HepG2 (cell line): Measurements from ENCODE around the gene ABCC10. TPM values are rescaled to one million over a fixed set of nuclear protein-coding genes. Genes with fewer than 3 reads are reported as not detected.
"Not testable (repeated sequence)": the region's sequence is repeated elsewhere in the genome, so short reads cannot be mapped to it uniquely, and the experiment has no call there.

Experiments
- ATAC-seq: fragments of 200-7000 bp; cut with Tn5 transposase; 3 replicates; pipeline ENCODE4 v1.9.1; 2020; ENCODE audit warnings: mild to moderate bottlenecking, moderate library complexity
- BruUV-seq: library from RNA; stranded (reverse); fragments of 400-500 nt; replicated peaks from 2 replicates; lab custom pipeline; 2021; lab: Mats Ljungman, UMichigan
- CTCF ChIA-PET: fragments of 300-600 bp; formaldehyde crosslinking; extraction: SDS; loops from one replicate; lab custom pipeline; 2021; ENCODE audit warnings: low total read pairs, inconsistent platforms, low intra/inter-chr PET ratio; lab: Yijun Ruan, JAX
- POLR2A ChIA-PET: fragments of 350-600 bp; sonication (Branson Sonifier 250); formaldehyde crosslinking; loops from one replicate; lab custom pipeline; 2020; ENCODE audit warnings: antibody characterized with exemption, inconsistent platforms; lab: Yijun Ruan, JAX
- DNase-seq: peaks from one replicate; pipeline ENCODE4 v3.0.0-alpha.2; 2015; ENCODE audit warnings: low spot score
- FAIRE-seq: peaks from 3 replicates; lab custom pipeline; 2011; peaks lifted over from hg19 to GRCh38; lab: Jason Lieb, UNC
- H2AFZ ChIP-seq: one replicate; pipeline ENCODE4 v1.6.1; 2011; ENCODE audit warnings: low read length, inconsistent platforms
- H3K27ac ChIP-seq: fragments of 300-600 bp; 3 replicates; pipeline ENCODE4 v1.8.0; 2011; ENCODE audit warnings: mixed run types, mild to moderate bottlenecking, mixed read lengths, low read length, inconsistent platforms; ENCODE audit not compliant: insufficient read depth; ENCODE audit errors: extremely low read length
- H3K27me3 ChIP-seq, 2 experiments: fragments of 200-600 bp in 1 of 2; 2 replicates in 1 of 2; 3 replicates in 1 of 2; pipeline versions ENCODE4 v1.6.0 to v1.8.0; 2011; ENCODE audit warnings: low read length in 2 of 2, mild to moderate bottlenecking in 2 of 2, moderate library complexity in 2 of 2, inconsistent platforms in 1 of 2; ENCODE audit not compliant: insufficient read depth in 2 of 2, control insufficient read depth in 1 of 2
- H3K36me3 ChIP-seq, 2 experiments: fragments of 200-600 bp in 1 of 2; replicated peaks in 1 of 2; 2 replicates in 1 of 2; 3 replicates in 1 of 2; pipeline versions ENCODE4 v1.5.1 to v1.8.0; 2011; ENCODE audit warnings: low read length in 2 of 2, inconsistent platforms in 1 of 2; ENCODE audit not compliant: insufficient read depth in 2 of 2, control insufficient read depth in 1 of 2
- H3K4me1 ChIP-seq: 2 replicates; pipeline ENCODE4 v1.5.1; 2012; ENCODE audit warnings: low read length, inconsistent platforms; ENCODE audit not compliant: insufficient read depth
- H3K4me2 ChIP-seq: 2 replicates; pipeline ENCODE4 v1.6.0; 2011; ENCODE audit warnings: low read depth, low read length, inconsistent platforms
- H3K4me3 ChIP-seq, 3 experiments: fragments of 200-600 bp in 1 of 3; sonication (generic), shearing (Covaris generic) in 1 of 3; replicated peaks in 1 of 3; 2 replicates each; pipeline ENCODE4 v1.5.1; 2011 to 2016; ENCODE audit warnings: low read length in 3 of 3, inconsistent platforms in 2 of 3, low read depth in 2 of 3, mild to moderate bottlenecking in 2 of 3, control low read depth in 1 of 3, mixed read lengths in 1 of 3; ENCODE audit not compliant: insufficient read depth in 1 of 3
- H3K79me2 ChIP-seq: one replicate; pipeline ENCODE4 v1.6.1; 2011; ENCODE audit warnings: low read length, inconsistent platforms; ENCODE audit not compliant: insufficient read depth
- H3K9ac ChIP-seq: 2 replicates; pipeline ENCODE4 v1.6.0; 2011; ENCODE audit warnings: mild to moderate bottlenecking, low read depth, low read length, inconsistent platforms; ENCODE audit not compliant: insufficient read depth
- H3K9me3 ChIP-seq: 2 replicates; pipeline ENCODE4 v1.5.1; 2012; ENCODE audit warnings: mild to moderate bottlenecking, low read length
- H4K20me1 ChIP-seq: 2 replicates; pipeline ENCODE4 v1.6.0; 2011; ENCODE audit warnings: inconsistent platforms, mild to moderate bottlenecking, low read length, moderate library complexity; ENCODE audit not compliant: insufficient read depth
- HNRNPH1 ChIP-seq: fragments of 200-400 bp; formaldehyde crosslinking; optimal IDR thresholded peaks from 2 replicates; pipeline ENCODE3; 2017; ENCODE audit warnings: mild to moderate bottlenecking, low read depth, low read length
- NFRKB ChIP-seq: fragments of 450-650 bp; IDR thresholded peaks from 2 replicates; pipeline ENCODE4 v1.6.1; 2017
- ZNF460 ChIP-seq: sonication (generic); formaldehyde crosslinking; IDR thresholded peaks from 2 replicates; pipeline ENCODE4 v1.5.1; 2020; ENCODE audit warnings: missing genetic modification reagents, mild to moderate bottlenecking, borderline replicate concordance
- ZNF580 ChIP-seq: IDR thresholded peaks from 2 replicates; pipeline ENCODE4 v1.6.1; 2016; ENCODE audit warnings: low read depth, borderline replicate concordance
- ZNF772 ChIP-seq: sonication (generic); formaldehyde crosslinking; IDR thresholded peaks from 2 replicates; pipeline ENCODE4 v1.5.0; 2020; ENCODE audit warnings: mild to moderate bottlenecking, missing genetic modification reagents
- ZNF788 ChIP-seq: sonication (generic); formaldehyde crosslinking; IDR thresholded peaks from 2 replicates; pipeline ENCODE4 v1.5.0; 2020; ENCODE audit warnings: mild to moderate bottlenecking, missing genetic modification reagents, borderline replicate concordance
- WGBS: methylation state at CpG from one replicate; pipeline ENCODE4 v1.1.6; 2017; ENCODE audit warnings: low lambda C conversion rate; 5-methylcytosine and 5-hydroxymethylcytosine counted together
- in situ Hi-C: cut with HindIII; loops from 2 replicates; pipeline ENCODE4 v1.10.0; 2017; ENCODE audit warnings: low pct_unique_long_range_greater_than_20kb; ENCODE audit not compliant: extremely low pct_ligation_motif_present
- intact Hi-C: fragments of 100-400 bp; cut with micrococcal nuclease; formaldehyde crosslinking; loops from one replicate; pipeline ENCODE4 v1.10.0; 2022; ENCODE audit not compliant: unreplicated experiment
- polyA plus RNA-seq, 8 experiments: library from polyadenylated mRNA; depleted of rRNA in 3 of 8; stranded (reverse) in 7 of 8; unstranded in 1 of 8; fragments of >200 nt; fragmentation: Illumina TruSeq in 4 of 8; extraction: Trizol in 4 of 8; gene quantifications; 2 replicates each; pipeline versions ENCODE4 v1.2.1 to v1.2.3, GENCODE V29; 2011 to 2016; ENCODE audit warnings: low read depth in 4 of 8, missing spikeins in 1 of 8, mixed read lengths in 1 of 8; ENCODE audit not compliant: insufficient read depth in 1 of 8
- total RNA-seq, 5 experiments: library from RNA; depleted of rRNA; stranded (reverse); fragments of >200 nt; fragmentation: Illumina TruSeq; extraction: Trizol; gene quantifications; 2 replicates each; pipeline ENCODE4 v1.2.3, GENCODE V29; 2016; ENCODE audit warnings: low read depth in 1 of 5
- TF ChIP-seq, protein P1 (sequence below): sonication (generic); formaldehyde crosslinking; IDR thresholded peaks from 2 replicates; pipeline ENCODE4 v1.5.0; 2020; ENCODE audit warnings: mild to moderate bottlenecking, missing genetic modification reagents, moderate library complexity
- TF ChIP-seq, protein P2 (sequence below): sonication (generic); formaldehyde crosslinking; IDR thresholded peaks from 2 replicates; pipeline ENCODE4 v1.5.1; 2020; ENCODE audit warnings: mild to moderate bottlenecking, missing genetic modification reagents, borderline replicate concordance

Gene ABCC10
- total and polyA plus RNA-seq, 2 of the 13 experiments (the other 11 are each of a cell fraction or from before 2014, with no cell fraction given) = 16.0 to 24.3 TPM

DNA sequence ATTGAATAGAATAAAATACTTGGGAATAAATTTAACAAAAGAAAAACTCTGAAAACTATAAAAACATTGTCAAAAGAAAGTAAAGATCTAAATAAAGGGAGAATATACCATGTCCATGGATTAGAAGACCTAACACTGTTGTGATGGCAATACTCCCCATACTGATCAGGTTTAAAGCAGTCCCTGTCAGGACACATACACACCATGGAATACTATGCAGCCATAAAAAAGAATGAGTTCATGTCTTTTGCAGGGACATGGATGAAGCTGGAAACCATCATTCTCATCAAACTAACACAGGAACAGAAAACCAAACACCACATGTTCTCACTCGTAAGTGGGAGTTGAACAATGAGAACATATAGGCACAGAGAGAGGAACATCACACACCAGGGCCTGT, 16.6 kb upstream of the ABCC10 start:
- H3K79me2 ChIP-seq, ATAC-seq, FAIRE-seq, in situ Hi-C loops, H3K27ac ChIP-seq, H3K9me3 ChIP-seq, DNase-seq, H4K20me1 ChIP-seq, H2AFZ ChIP-seq, intact Hi-C loops, H3K9ac ChIP-seq, H3K4me1 ChIP-seq, H3K36me3 ChIP-seq, CTCF ChIA-PET, BruUV-seq, POLR2A ChIA-PET, H3K4me3 ChIP-seq, H3K4me2 ChIP-seq: not testable (repeated sequence)
- 37% methylated on average over 1 of the region's 1 CpG for WGBS
- peaks cover 0 to 13% of the 10 kb centered on the region in 2 experiments; a peak in 3 of 5 replicates for H3K27me3 ChIP-seq

- Histone ChIP-seq H3K4me3 (no peak overlapping the region), H3K4me1 (no peaks in the 10 kb centered on the region), H3K4me2 (no peak overlapping the region), H2AFZ (no peak overlapping the region), H3K9me3 (no peaks in the 10 kb centered on the region), H3K36me3 (no peaks in the 10 kb centered on the region), H3K27ac (no peak overlapping the region), H3K79me2 (no peaks in the 10 kb centered on the region), H3K27me3 (peaks cover 0 to 13% of the 10 kb centered on the region in 2 experiments; a peak in 3 of 5 replicates), H3K9ac (no peak overlapping the region), H4K20me1 (no peaks in the 10 kb centered on the region)
- intact Hi-C loops (no loop called here), in situ Hi-C loops (no loop called here)
- TF ChIP-seq ZNF460 (CRISPR knock-in tag) (no peak), ZNF772 (CRISPR knock-in tag) (no peak), ZNF580 (CRISPR knock-in tag) (no peak), NFRKB (no peak), ZNF788 (CRISPR knock-in tag) (no peak), HNRNPH1 (no peak)
- TF ChIP-seq, protein P1, sequence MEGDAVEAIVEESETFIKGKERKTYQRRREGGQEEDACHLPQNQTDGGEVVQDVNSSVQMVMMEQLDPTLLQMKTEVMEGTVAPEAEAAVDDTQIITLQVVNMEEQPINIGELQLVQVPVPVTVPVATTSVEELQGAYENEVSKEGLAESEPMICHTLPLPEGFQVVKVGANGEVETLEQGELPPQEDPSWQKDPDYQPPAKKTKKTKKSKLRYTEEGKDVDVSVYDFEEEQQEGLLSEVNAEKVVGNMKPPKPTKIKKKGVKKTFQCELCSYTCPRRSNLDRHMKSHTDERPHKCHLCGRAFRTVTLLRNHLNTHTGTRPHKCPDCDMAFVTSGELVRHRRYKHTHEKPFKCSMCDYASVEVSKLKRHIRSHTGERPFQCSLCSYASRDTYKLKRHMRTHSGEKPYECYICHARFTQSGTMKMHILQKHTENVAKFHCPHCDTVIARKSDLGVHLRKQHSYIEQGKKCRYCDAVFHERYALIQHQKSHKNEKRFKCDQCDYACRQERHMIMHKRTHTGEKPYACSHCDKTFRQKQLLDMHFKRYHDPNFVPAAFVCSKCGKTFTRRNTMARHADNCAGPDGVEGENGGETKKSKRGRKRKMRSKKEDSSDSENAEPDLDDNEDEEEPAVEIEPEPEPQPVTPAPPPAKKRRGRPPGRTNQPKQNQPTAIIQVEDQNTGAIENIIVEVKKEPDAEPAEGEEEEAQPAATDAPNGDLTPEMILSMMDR (CRISPR knock-in tag) = no peak
- TF ChIP-seq, protein P2, sequence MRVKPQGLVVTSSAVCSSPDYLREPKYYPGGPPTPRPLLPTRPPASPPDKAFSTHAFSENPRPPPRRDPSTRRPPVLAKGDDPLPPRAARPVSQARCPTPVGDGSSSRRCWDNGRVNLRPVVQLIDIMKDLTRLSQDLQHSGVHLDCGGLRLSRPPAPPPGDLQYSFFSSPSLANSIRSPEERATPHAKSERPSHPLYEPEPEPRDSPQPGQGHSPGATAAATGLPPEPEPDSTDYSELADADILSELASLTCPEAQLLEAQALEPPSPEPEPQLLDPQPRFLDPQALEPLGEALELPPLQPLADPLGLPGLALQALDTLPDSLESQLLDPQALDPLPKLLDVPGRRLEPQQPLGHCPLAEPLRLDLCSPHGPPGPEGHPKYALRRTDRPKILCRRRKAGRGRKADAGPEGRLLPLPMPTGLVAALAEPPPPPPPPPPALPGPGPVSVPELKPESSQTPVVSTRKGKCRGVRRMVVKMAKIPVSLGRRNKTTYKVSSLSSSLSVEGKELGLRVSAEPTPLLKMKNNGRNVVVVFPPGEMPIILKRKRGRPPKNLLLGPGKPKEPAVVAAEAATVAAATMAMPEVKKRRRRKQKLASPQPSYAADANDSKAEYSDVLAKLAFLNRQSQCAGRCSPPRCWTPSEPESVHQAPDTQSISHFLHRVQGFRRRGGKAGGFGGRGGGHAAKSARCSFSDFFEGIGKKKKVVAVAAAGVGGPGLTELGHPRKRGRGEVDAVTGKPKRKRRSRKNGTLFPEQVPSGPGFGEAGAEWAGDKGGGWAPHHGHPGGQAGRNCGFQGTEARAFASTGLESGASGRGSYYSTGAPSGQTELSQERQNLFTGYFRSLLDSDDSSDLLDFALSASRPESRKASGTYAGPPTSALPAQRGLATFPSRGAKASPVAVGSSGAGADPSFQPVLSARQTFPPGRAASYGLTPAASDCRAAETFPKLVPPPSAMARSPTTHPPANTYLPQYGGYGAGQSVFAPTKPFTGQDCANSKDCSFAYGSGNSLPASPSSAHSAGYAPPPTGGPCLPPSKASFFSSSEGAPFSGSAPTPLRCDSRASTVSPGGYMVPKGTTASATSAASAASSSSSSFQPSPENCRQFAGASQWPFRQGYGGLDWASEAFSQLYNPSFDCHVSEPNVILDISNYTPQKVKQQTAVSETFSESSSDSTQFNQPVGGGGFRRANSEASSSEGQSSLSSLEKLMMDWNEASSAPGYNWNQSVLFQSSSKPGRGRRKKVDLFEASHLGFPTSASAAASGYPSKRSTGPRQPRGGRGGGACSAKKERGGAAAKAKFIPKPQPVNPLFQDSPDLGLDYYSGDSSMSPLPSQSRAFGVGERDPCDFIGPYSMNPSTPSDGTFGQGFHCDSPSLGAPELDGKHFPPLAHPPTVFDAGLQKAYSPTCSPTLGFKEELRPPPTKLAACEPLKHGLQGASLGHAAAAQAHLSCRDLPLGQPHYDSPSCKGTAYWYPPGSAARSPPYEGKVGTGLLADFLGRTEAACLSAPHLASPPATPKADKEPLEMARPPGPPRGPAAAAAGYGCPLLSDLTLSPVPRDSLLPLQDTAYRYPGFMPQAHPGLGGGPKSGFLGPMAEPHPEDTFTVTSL (CRISPR knock-in tag) = no peak
- DNase-seq (no peak), ATAC-seq (no peak), FAIRE-seq (no peak)
- CTCF ChIA-PET = no interaction called here
- WGBS = 50% methylated on average over 2 of the region's 5 CpGs
- POLR2A ChIA-PET = no interaction called here
- BruUV-seq = no TSS peak
These were observed 14.8 kb upstream of the ABCC10 start for GRCh38 chr6:43412541-43412940.
